ENCODE results near the gene SORCS1. TPM values are rescaled to one million over a fixed set of nuclear protein-coding genes. Genes with fewer than 3 reads are reported as not detected.
A peak's percentile ranks its signal among the peaks of the same experiment; 100 is the strongest.

SORCS1 gene
- total RNA-seq, 1 donor from 2014 or later = 1.1 TPM

- Histone ChIP-seq H3K36me3 (ENCODE audit: insufficient read depth, low read length) (no peaks in the 10 kb centered on the region), H3K4me1 (ENCODE audit: insufficient read depth, low read length) (peaks cover 45% of the 10 kb centered on the region), H3K79me2 (ENCODE audit: insufficient read depth, low read length) (no peaks in the 10 kb centered on the region), H3K4me2 (ENCODE audit: low read length) (peak overlapping the region; percentile 22), H2AFZ (ENCODE audit: low read depth, low read length) (no peak overlapping the region), H3K27ac (ENCODE audit: low read depth, low read length) (peak overlapping the region; percentile 88), H4K20me1 (ENCODE audit: insufficient read depth, low read length) (no peaks in the 10 kb centered on the region), H3K27me3 (ENCODE audit: insufficient read depth, low read length) (no peaks in the 10 kb centered on the region), H3K9ac (ENCODE audit: low read length) (no peak overlapping the region), H3K4me3 (ENCODE audit: insufficient read depth, low read depth, low read length) (no peak overlapping the region), H3K9me3 (ENCODE audit: insufficient read depth, low read depth, low read length) (no peaks in the 10 kb centered on the region)
- Mint-ChIP-seq H3K27ac (ENCODE audit: unreplicated experiment) (peak overlapping the region; percentile 76), H3K9me3 (ENCODE audit: unreplicated experiment) (peaks cover 1% of the 10 kb centered on the region), H3K36me3 (ENCODE audit: low read depth, unreplicated experiment) (no peaks in the 10 kb centered on the region), H3K4me3 (ENCODE audit: unreplicated experiment) (no peak overlapping the region), H3K27me3 (ENCODE audit: low read depth, unreplicated experiment) (no peaks in the 10 kb centered on the region), H3K4me1 (ENCODE audit: low read depth, unreplicated experiment) (peaks cover 31% of the 10 kb centered on the region)
- TF ChIP-seq CTCF (IDR thresholded peaks at IDR 0.05; ENCODE audit: insufficient read depth, low read depth, low read length) (no peak), EZH2 (IDR thresholded peaks at IDR 0.05; ENCODE audit: insufficient read depth, low read length) (no peak)
- DNase-seq (ENCODE audit: low read depth) (peak; percentile 86), FAIRE-seq (no peak)
Observed at GRCh38 chr10:106560925-106561640, 603.4 kb downstream of the SORCS1 start.

GRCh38 chr10:106559442-106559841, 605.1 kb downstream of the SORCS1 start:
- Histone ChIP-seq H3K27ac (ENCODE audit: low read depth, low read length) (peak overlapping the region; percentile 88), H3K9me3 (ENCODE audit: insufficient read depth, low read depth, low read length) (no peaks in the 10 kb centered on the region), H3K36me3 (ENCODE audit: insufficient read depth, low read length) (no peaks in the 10 kb centered on the region), H4K20me1 (ENCODE audit: insufficient read depth, low read length) (no peaks in the 10 kb centered on the region), H3K79me2 (ENCODE audit: insufficient read depth, low read length) (no peaks in the 10 kb centered on the region), H3K27me3 (ENCODE audit: insufficient read depth, low read length) (no peaks in the 10 kb centered on the region), H3K4me3 (ENCODE audit: insufficient read depth, low read depth, low read length) (no peak overlapping the region), H3K4me1 (ENCODE audit: insufficient read depth, low read length) (peaks cover 45% of the 10 kb centered on the region), H3K4me2 (ENCODE audit: low read length) (peak overlapping the region; percentile 13), H3K9ac (ENCODE audit: low read length) (peak overlapping the region; percentile 68), H2AFZ (ENCODE audit: low read depth, low read length) (no peak overlapping the region)
- Mint-ChIP-seq H3K27ac (ENCODE audit: unreplicated experiment) (no peak overlapping the region), H3K4me3 (ENCODE audit: unreplicated experiment) (no peak overlapping the region), H3K27me3 (ENCODE audit: low read depth, unreplicated experiment) (no peaks in the 10 kb centered on the region), H3K36me3 (ENCODE audit: low read depth, unreplicated experiment) (no peaks in the 10 kb centered on the region), H3K4me1 (ENCODE audit: low read depth, unreplicated experiment) (peaks cover 23% of the 10 kb centered on the region), H3K9me3 (ENCODE audit: unreplicated experiment) (no peaks in the 10 kb centered on the region)
- DNase-seq (ENCODE audit: low read depth) (peak; percentile 94), FAIRE-seq (no peak)
- TF ChIP-seq EZH2 (IDR thresholded peaks at IDR 0.05; ENCODE audit: insufficient read depth, low read length) = no peak
- no peak for TF ChIP-seq CTCF (IDR thresholded peaks at IDR 0.05; ENCODE audit: insufficient read depth, low read depth, low read length)
